ENCODE results near the gene SEPTIN7. TPM values are rescaled to one million over a fixed set of nuclear protein-coding genes. Genes with fewer than 3 reads are reported as not detected.
A peak's percentile ranks its signal among the peaks of the same experiment; 100 is the strongest.

The SEPTIN7 gene
- polyA plus RNA-seq, 1 donor (not counting 4 experiments of a cell fraction or from before 2014, with no cell fraction given), result 284 TPM

DNA sequence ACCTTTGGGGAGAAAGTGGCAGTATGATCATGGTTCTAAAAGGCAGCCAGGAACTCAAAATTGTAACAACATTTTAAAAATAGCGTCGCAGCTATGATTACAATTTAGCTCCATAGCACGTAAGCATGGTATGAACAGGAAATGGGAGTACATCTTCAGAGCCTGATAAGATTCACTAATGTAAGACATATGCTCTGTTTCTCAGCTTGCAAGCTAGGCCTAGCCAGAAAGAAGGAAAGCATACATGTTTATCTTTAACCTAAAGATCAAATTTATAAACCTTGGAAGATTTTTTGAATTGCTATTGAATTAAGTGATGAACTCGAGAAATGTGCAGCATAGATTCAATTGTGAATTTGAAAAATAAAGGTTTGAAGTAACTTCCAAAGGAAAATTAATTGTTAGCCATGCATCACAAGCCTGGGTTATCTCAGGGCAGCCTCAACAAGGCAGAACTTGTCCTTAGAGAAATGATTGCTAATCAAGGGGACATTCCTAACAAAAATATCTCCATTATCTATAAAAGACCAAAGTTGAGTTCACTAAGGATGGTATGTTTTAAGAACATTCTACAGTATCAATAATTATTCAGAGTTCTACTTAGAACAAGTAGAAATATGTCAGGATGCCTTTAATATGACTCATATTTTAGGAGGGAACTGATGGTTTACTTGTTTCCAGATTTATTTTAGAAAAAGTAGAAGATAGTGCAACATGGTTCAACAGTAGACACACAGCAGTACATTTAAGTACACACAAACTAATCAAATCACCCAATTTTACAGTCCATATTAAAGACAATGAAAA, 38.8 kb upstream of the SEPTIN7 start:
- no peaks in the 10 kb centered on the region for H3K9me3 ChIP-seq (ENCODE audit: control insufficient read depth, low read depth, low read length)
- FAIRE-seq, result no peak
- no peaks in the 10 kb centered on the region for H3K79me2 ChIP-seq (ENCODE audit: control insufficient read depth, insufficient read depth, low read length)
- no peaks in the 10 kb centered on the region for H3K9me1 ChIP-seq (ENCODE audit: control insufficient read depth, extremely low read depth, insufficient read depth, low read length)
- no peak for DNase-seq (ENCODE audit: low read depth, low spot score)
- dilution Hi-C loops (cut with MboI; ENCODE audit: extremely low pct_ligation_motif_present, low sequenced_read_pairs), result no loop called here
- no peak overlapping the region for H3K27ac ChIP-seq (ENCODE audit: control insufficient read depth, insufficient read depth, low read length)
- no peaks in the 10 kb centered on the region for H3K27me3 ChIP-seq (ENCODE audit: control insufficient read depth, extremely low read depth, insufficient read depth, low read length)
- H3K36me3 ChIP-seq (ENCODE audit: control insufficient read depth in 2 of 2, extremely low read depth in 1 of 2, insufficient read depth in 2 of 2, low read length in 2 of 2), result no peaks in the 10 kb centered on the region
- peaks cover 19% of the 10 kb centered on the region for H3K4me1 ChIP-seq (ENCODE audit: control insufficient read depth, extremely low read depth, insufficient read depth, low read length)
- peak overlapping the region; percentile 11 for H3K4me2 ChIP-seq (ENCODE audit: control insufficient read depth, extremely low read depth, insufficient read depth, low read depth, low read length)
- peak overlapping the region; percentile 70 for H2AFZ ChIP-seq (ENCODE audit: control insufficient read depth, low read length)
- TF ChIP-seq, protein P1, sequence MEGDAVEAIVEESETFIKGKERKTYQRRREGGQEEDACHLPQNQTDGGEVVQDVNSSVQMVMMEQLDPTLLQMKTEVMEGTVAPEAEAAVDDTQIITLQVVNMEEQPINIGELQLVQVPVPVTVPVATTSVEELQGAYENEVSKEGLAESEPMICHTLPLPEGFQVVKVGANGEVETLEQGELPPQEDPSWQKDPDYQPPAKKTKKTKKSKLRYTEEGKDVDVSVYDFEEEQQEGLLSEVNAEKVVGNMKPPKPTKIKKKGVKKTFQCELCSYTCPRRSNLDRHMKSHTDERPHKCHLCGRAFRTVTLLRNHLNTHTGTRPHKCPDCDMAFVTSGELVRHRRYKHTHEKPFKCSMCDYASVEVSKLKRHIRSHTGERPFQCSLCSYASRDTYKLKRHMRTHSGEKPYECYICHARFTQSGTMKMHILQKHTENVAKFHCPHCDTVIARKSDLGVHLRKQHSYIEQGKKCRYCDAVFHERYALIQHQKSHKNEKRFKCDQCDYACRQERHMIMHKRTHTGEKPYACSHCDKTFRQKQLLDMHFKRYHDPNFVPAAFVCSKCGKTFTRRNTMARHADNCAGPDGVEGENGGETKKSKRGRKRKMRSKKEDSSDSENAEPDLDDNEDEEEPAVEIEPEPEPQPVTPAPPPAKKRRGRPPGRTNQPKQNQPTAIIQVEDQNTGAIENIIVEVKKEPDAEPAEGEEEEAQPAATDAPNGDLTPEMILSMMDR (optimal IDR thresholded peaks at IDR 0.05 in 1 of 3, IDR thresholded peaks at IDR 0.05 in 1 of 3, conservative IDR thresholded peaks at IDR 0.05 in 1 of 3; ENCODE audit: extremely low read depth in 1 of 3, insufficient read depth in 2 of 3, low read length in 3 of 3), result no peak
- TF ChIP-seq EZH2 (IDR thresholded peaks at IDR 0.05; ENCODE audit: low read length), result no peak
- no peaks in the 10 kb centered on the region for H4K20me1 ChIP-seq (ENCODE audit: control insufficient read depth, extremely low read depth, insufficient read depth, low read length)
- H3K9ac ChIP-seq (ENCODE audit: control insufficient read depth, extremely low read depth, insufficient read depth, low read length), result no peak overlapping the region
- H3K4me3 ChIP-seq (ENCODE audit: control insufficient read depth in 2 of 3, extremely low read depth in 1 of 3, insufficient read depth in 2 of 3, low read depth in 1 of 3, low read length in 3 of 3), result no peak overlapping the region

DNA sequence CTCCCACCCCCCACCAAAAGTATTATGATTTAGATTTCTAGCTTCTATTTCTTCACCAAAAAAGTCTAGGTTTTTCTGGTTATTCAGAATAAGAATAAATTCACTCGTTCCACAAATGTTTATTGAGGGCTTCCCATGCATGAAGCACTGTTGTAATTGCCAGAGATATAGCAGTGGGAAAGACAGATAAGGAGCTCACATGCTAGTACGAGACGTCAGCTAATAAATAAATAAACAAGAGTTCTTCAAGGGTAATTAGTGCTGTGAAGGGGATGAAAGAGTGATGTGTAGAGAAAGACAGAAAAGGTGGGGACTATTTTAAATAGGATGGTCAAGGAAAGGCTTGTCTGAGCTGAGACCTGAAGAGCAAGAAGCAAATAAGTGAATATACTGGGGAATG, 38.1 kb upstream of the SEPTIN7 start:
- no peak overlapping the region for H3K27ac ChIP-seq (ENCODE audit: control insufficient read depth, insufficient read depth, low read length)
- H2AFZ ChIP-seq (ENCODE audit: control insufficient read depth, low read length), result peak overlapping the region; percentile 30
- H3K36me3 ChIP-seq (ENCODE audit: control insufficient read depth in 2 of 2, extremely low read depth in 1 of 2, insufficient read depth in 2 of 2, low read length in 2 of 2), result no peaks in the 10 kb centered on the region

More for the DNA sequence above, 38.1 kb upstream of the SEPTIN7 start:
- Histone ChIP-seq H3K9me1 (ENCODE audit: control insufficient read depth, extremely low read depth, insufficient read depth, low read length) (no peaks in the 10 kb centered on the region), H3K9ac (ENCODE audit: control insufficient read depth, extremely low read depth, insufficient read depth, low read length) (no peak overlapping the region), H3K9me3 (ENCODE audit: control insufficient read depth, low read depth, low read length) (no peaks in the 10 kb centered on the region), H3K4me2 (ENCODE audit: control insufficient read depth, extremely low read depth, insufficient read depth, low read depth, low read length) (no peak overlapping the region), H3K27me3 (ENCODE audit: control insufficient read depth, extremely low read depth, insufficient read depth, low read length) (no peaks in the 10 kb centered on the region), H4K20me1 (ENCODE audit: control insufficient read depth, extremely low read depth, insufficient read depth, low read length) (no peaks in the 10 kb centered on the region), H3K4me1 (ENCODE audit: control insufficient read depth, extremely low read depth, insufficient read depth, low read length) (peaks cover 19% of the 10 kb centered on the region), H3K79me2 (ENCODE audit: control insufficient read depth, insufficient read depth, low read length) (no peaks in the 10 kb centered on the region), H3K4me3 (ENCODE audit: control insufficient read depth in 2 of 3, extremely low read depth in 1 of 3, insufficient read depth in 2 of 3, low read depth in 1 of 3, low read length in 3 of 3) (no peak overlapping the region)
- no peak for TF ChIP-seq EZH2 (IDR thresholded peaks at IDR 0.05; ENCODE audit: low read length)
- TF ChIP-seq, protein P1 (optimal IDR thresholded peaks at IDR 0.05 in 1 of 3, IDR thresholded peaks at IDR 0.05 in 1 of 3, conservative IDR thresholded peaks at IDR 0.05 in 1 of 3; ENCODE audit: extremely low read depth in 1 of 3, insufficient read depth in 2 of 3, low read length in 3 of 3), result no peak
- DNase-seq (ENCODE audit: low read depth, low spot score), result no peak
- dilution Hi-C loops (cut with MboI; ENCODE audit: extremely low pct_ligation_motif_present, low sequenced_read_pairs), result no loop called here
- no peak for FAIRE-seq

Measured in keratinocyte (primary cell).